ENCODE data around the gene PARVA. TPM values are rescaled to one million over a fixed set of nuclear protein-coding genes. Genes with fewer than 3 reads are reported as not detected.

PARVA gene
- total and polyA plus RNA-seq, 2 experiments from 2014 or later, result 37.4 to 46.2 TPM

DNA sequence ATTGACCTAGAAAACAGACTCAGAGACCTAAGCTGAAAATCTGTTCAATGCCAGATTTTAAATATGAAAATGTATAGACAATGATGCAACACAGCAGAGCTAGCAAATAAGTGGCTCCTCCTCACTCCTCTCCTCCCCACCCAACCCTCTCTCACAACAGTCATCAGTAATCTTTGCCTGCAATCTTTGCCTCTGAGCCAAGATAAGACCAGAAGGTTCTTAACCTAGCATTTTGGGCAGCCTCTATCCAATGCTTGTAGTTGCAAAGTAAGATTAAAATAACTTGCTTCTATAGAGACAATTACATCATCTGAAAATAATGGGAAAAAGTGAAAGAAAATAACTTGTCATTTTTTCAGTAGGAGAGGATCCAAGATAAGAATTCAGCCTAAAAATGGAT is 117.3 kb downstream of the PARVA start:
- Histone ChIP-seq H3K9me3 (ENCODE audit: low read depth) (no peaks in the 10 kb centered on the region), H2AFZ (no peak overlapping the region), H3K4me2 (no peak overlapping the region), H3K4me1 (ENCODE audit: insufficient read depth) (no peaks in the 10 kb centered on the region), H3K79me2 (no peaks in the 10 kb centered on the region), H3K4me3 (no peak overlapping the region), H3K9me2 (replicated peaks; ENCODE audit: insufficient read depth) (no peaks in the 10 kb centered on the region), H3K27me3 (no peaks in the 10 kb centered on the region), H4K20me1 (ENCODE audit: insufficient read depth, poor library complexity, severe bottlenecking) (no peaks in the 10 kb centered on the region), H3K36me3 (replicated peaks; ENCODE audit: insufficient read depth, low read depth) (peaks cover 2% of the 10 kb centered on the region), H3K27ac (no peak overlapping the region)
- DNase-seq (ENCODE audit: low spot score), result no peak
- TF ChIP-seq EZH2 (IDR thresholded peaks at IDR 0.05; ENCODE audit: borderline replicate concordance), result no peak
- TF ChIP-seq EZH2phosphoT487 (IDR thresholded peaks at IDR 0.05; ENCODE audit: low read depth, severe bottlenecking, unreplicated experiment), result no peak
- TF ChIP-seq, protein P1, sequence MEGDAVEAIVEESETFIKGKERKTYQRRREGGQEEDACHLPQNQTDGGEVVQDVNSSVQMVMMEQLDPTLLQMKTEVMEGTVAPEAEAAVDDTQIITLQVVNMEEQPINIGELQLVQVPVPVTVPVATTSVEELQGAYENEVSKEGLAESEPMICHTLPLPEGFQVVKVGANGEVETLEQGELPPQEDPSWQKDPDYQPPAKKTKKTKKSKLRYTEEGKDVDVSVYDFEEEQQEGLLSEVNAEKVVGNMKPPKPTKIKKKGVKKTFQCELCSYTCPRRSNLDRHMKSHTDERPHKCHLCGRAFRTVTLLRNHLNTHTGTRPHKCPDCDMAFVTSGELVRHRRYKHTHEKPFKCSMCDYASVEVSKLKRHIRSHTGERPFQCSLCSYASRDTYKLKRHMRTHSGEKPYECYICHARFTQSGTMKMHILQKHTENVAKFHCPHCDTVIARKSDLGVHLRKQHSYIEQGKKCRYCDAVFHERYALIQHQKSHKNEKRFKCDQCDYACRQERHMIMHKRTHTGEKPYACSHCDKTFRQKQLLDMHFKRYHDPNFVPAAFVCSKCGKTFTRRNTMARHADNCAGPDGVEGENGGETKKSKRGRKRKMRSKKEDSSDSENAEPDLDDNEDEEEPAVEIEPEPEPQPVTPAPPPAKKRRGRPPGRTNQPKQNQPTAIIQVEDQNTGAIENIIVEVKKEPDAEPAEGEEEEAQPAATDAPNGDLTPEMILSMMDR (IDR thresholded peaks at IDR 0.05; ENCODE audit: poor library complexity), result no peak

DNA sequence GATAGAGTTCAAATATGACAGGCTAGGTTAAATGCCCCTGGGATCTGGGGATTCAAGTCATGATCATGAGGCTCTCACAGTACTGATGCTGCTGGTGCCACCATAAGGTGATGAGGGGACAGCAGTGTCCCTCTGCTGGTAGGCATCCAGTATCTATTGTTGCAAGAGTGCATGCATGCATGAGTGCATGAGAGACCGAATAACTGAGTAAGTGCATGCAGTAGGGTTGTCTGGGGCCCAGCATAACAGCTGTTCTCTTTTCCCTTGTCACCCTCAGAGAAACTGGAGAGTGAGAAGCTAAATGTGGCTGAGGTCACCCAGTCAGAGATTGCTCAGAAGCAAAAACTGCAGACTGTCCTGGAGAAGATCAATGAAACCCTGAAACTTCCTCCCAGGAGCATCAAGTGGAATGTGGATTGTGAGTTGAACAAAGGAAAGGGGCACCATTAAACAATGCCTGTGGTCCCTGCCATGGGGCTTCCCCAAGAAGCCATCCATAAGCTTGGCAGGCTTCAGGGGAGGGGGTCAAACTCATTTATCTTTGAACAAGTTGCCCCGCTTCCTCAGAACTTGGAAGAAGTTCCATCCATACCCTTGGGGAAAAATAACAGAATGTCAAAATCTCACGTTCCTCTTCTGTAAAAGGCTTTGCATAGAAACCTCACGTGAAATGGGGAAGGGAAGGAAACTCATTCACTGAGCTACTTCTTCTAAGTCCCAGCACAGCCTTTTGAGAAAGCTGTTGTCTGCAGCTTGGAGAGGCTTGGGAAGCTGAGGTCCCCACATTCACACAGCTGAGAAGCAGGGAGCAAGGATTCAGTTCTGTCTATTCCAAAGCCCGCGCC is 119.0 kb downstream of the PARVA start:
- Histone ChIP-seq H3K79me2 (no peaks in the 10 kb centered on the region), H3K36me3 (replicated peaks; ENCODE audit: insufficient read depth, low read depth) (no peaks in the 10 kb centered on the region), H3K4me1 (ENCODE audit: insufficient read depth) (no peaks in the 10 kb centered on the region), H3K9me3 (ENCODE audit: low read depth) (no peaks in the 10 kb centered on the region), H4K20me1 (ENCODE audit: insufficient read depth, poor library complexity, severe bottlenecking) (no peaks in the 10 kb centered on the region), H3K4me2 (no peak overlapping the region), H3K4me3 (no peak overlapping the region), H3K9me2 (replicated peaks; ENCODE audit: insufficient read depth) (no peaks in the 10 kb centered on the region), H3K27me3 (no peaks in the 10 kb centered on the region), H2AFZ (no peak overlapping the region), H3K27ac (no peak overlapping the region)
- TF ChIP-seq, protein P1 (IDR thresholded peaks at IDR 0.05; ENCODE audit: poor library complexity), result no peak
- TF ChIP-seq EZH2phosphoT487 (IDR thresholded peaks at IDR 0.05; ENCODE audit: low read depth, severe bottlenecking, unreplicated experiment) (no peak), EZH2 (IDR thresholded peaks at IDR 0.05; ENCODE audit: borderline replicate concordance) (no peak)
- DNase-seq (ENCODE audit: low spot score), result no peak
- 88% methylated on average over 6 of the region's 6 CpGs for WGBS (ENCODE audit: low lambda C conversion rate, missing lambda C conversion rate)

GRCh38 chr11:12497431-12497830 is 120.1 kb downstream of the PARVA start:
- no peak for DNase-seq (ENCODE audit: low spot score)
- TF ChIP-seq, protein P1 (IDR thresholded peaks at IDR 0.05; ENCODE audit: poor library complexity), result no peak
- TF ChIP-seq EZH2phosphoT487 (IDR thresholded peaks at IDR 0.05; ENCODE audit: low read depth, severe bottlenecking, unreplicated experiment) (no peak), EZH2 (IDR thresholded peaks at IDR 0.05; ENCODE audit: borderline replicate concordance) (no peak)
- H4K20me1 ChIP-seq (ENCODE audit: insufficient read depth, poor library complexity, severe bottlenecking), result no peaks in the 10 kb centered on the region
- WGBS (ENCODE audit: low lambda C conversion rate, missing lambda C conversion rate), result 86% methylated on average over 7 of the region's 7 CpGs
- H3K36me3 ChIP-seq (replicated peaks; ENCODE audit: insufficient read depth, low read depth), result no peaks in the 10 kb centered on the region
- H3K79me2 ChIP-seq, result no peaks in the 10 kb centered on the region
- H3K9me3 ChIP-seq (ENCODE audit: low read depth), result no peaks in the 10 kb centered on the region
- no peak overlapping the region for H2AFZ ChIP-seq
- H3K27ac ChIP-seq, result no peak overlapping the region
- no peaks in the 10 kb centered on the region for H3K27me3 ChIP-seq
- H3K9me2 ChIP-seq (replicated peaks; ENCODE audit: insufficient read depth), result no peaks in the 10 kb centered on the region
- H3K4me3 ChIP-seq, result no peak overlapping the region
- no peak overlapping the region for H3K4me2 ChIP-seq
- no peaks in the 10 kb centered on the region for H3K4me1 ChIP-seq (ENCODE audit: insufficient read depth)
